H9 (cell line): ENCODE data around the gene PUS10. TPM values are rescaled to one million over a fixed set of nuclear protein-coding genes. Genes with fewer than 3 reads are reported as not detected.
"Not testable (repeated sequence)": the region's sequence is repeated elsewhere in the genome, so short reads cannot be mapped to it uniquely, and the experiment has no call there.

Experiments
- DNase-seq: peaks from one replicate; pipeline ENCODE4 v3.0.0-alpha.2; 2017
- H2AFZ ChIP-seq: one replicate; pipeline ENCODE4 v1.6.1; 2013; ENCODE audit warnings: mild to moderate bottlenecking, low read length, control low read depth, moderate library complexity
- H2AK5ac ChIP-seq: 2 replicates; pipeline ENCODE4 v1.6.1; 2013; ENCODE audit warnings: low read length, control low read depth, mixed read lengths; ENCODE audit not compliant: insufficient read length
- H2BK120ac ChIP-seq: one replicate; pipeline ENCODE4 v1.6.1; 2013; ENCODE audit warnings: low read depth, mild to moderate bottlenecking, low read length, control low read depth, inconsistent platforms; ENCODE audit not compliant: poor library complexity, severe bottlenecking
- H2BK12ac ChIP-seq: 2 replicates; pipeline ENCODE4 v1.6.1; 2013; ENCODE audit warnings: low read length, control low read depth, mixed read lengths, low read depth; ENCODE audit not compliant: insufficient read length
- H2BK15ac ChIP-seq: 2 replicates; pipeline ENCODE4 v1.6.1; 2013; ENCODE audit warnings: low read depth, low read length, control low read depth
- H2BK20ac ChIP-seq: one replicate; pipeline ENCODE4 v1.6.1; 2013; ENCODE audit warnings: low read depth, mild to moderate bottlenecking, low read length, control low read depth, inconsistent platforms; ENCODE audit not compliant: poor library complexity, severe bottlenecking
- H2BK5ac ChIP-seq: 2 replicates; pipeline ENCODE4 v1.6.1; 2013; ENCODE audit warnings: low read length, control low read depth, mixed read lengths; ENCODE audit not compliant: insufficient read length
- H3K14ac ChIP-seq: 2 replicates; pipeline ENCODE4 v1.6.1; 2013; ENCODE audit warnings: low read length, control low read depth; ENCODE audit not compliant: insufficient read depth
- H3K18ac ChIP-seq: 2 replicates; pipeline ENCODE4 v1.6.1; 2013; ENCODE audit warnings: low read depth, mild to moderate bottlenecking, mixed read lengths, low read length, control low read depth; ENCODE audit not compliant: insufficient read length
- H3K23ac ChIP-seq: 2 replicates; pipeline ENCODE4 v1.6.1; 2013; ENCODE audit warnings: low read length, control low read depth, mixed read lengths, low read depth; ENCODE audit not compliant: insufficient read length
- H3K23me2 ChIP-seq: 2 replicates; pipeline ENCODE4 v1.6.1; 2013; ENCODE audit warnings: low read depth, mild to moderate bottlenecking, mixed read lengths, low read length, control low read depth; ENCODE audit not compliant: insufficient read length, poor library complexity, severe bottlenecking
- H3K27ac ChIP-seq: 2 replicates; pipeline ENCODE4 v1.5.1; 2013; ENCODE audit warnings: low read length, control low read depth, mixed read lengths, low read depth; ENCODE audit not compliant: insufficient read length
- H3K27me3 ChIP-seq: 2 replicates; pipeline ENCODE4 v1.6.1; 2013; ENCODE audit warnings: low read length, control low read depth, inconsistent platforms; ENCODE audit not compliant: insufficient read depth
- H3K4ac ChIP-seq: 2 replicates; pipeline ENCODE4 v1.6.1; 2013; ENCODE audit warnings: low read depth, mild to moderate bottlenecking, control low read depth, inconsistent platforms, low read length, moderate library complexity
- H3K4me1 ChIP-seq: 2 replicates; pipeline ENCODE4 v1.6.1; 2013; ENCODE audit warnings: low read length, control low read depth, inconsistent platforms; ENCODE audit not compliant: insufficient read depth
- H3K4me2 ChIP-seq: 2 replicates; pipeline ENCODE4 v1.6.1; 2013; ENCODE audit warnings: low read length, control low read depth, mixed read lengths; ENCODE audit not compliant: insufficient read length, insufficient read depth
- H3K56ac ChIP-seq: 2 replicates; pipeline ENCODE4 v1.6.1; 2013; ENCODE audit warnings: low read depth, mild to moderate bottlenecking, mixed read lengths, low read length, control low read depth; ENCODE audit not compliant: insufficient read length
- H3K79me1 ChIP-seq: 2 replicates; pipeline ENCODE4 v1.6.1; 2013; ENCODE audit warnings: low read depth, mild to moderate bottlenecking, moderate library complexity, low read length, control low read depth, inconsistent platforms; ENCODE audit not compliant: insufficient read depth, poor library complexity, severe bottlenecking
- H3K79me2 ChIP-seq: 2 replicates; pipeline ENCODE4 v1.6.1; 2013; ENCODE audit warnings: low read length, control low read depth, inconsistent platforms; ENCODE audit not compliant: insufficient read depth
- H3K9ac ChIP-seq: 2 replicates; pipeline ENCODE4 v1.6.1; 2013; ENCODE audit warnings: low read length, control low read depth, mixed read lengths; ENCODE audit not compliant: insufficient read length; ENCODE audit errors: extremely low read depth
- H3K9me3 ChIP-seq: one replicate; pipeline ENCODE4 v1.6.1; 2013; ENCODE audit warnings: low read depth, low read length, inconsistent platforms; ENCODE audit not compliant: control insufficient read depth
- H3T11ph ChIP-seq: one replicate; pipeline ENCODE4 v1.6.1; 2013; ENCODE audit warnings: mild to moderate bottlenecking, low read length, control low read depth, inconsistent platforms
- H4K20me1 ChIP-seq: one replicate; pipeline ENCODE4 v1.6.1; 2013; ENCODE audit not compliant: control insufficient read depth, insufficient read length, insufficient read depth
- H4K5ac ChIP-seq: 2 replicates; pipeline ENCODE4 v1.6.1; 2013; ENCODE audit warnings: low read depth, mild to moderate bottlenecking, mixed read lengths, low read length, control low read depth; ENCODE audit not compliant: insufficient read length
- H4K8ac ChIP-seq: replicated peaks from 2 replicates; pipeline ENCODE4 v1.6.1; 2013; ENCODE audit warnings: low read length, control low read depth, mixed read lengths, low read depth; ENCODE audit not compliant: insufficient read length
- H4K91ac ChIP-seq: 2 replicates; pipeline ENCODE4 v1.6.1; 2013; ENCODE audit warnings: low read depth, mild to moderate bottlenecking, moderate library complexity, mixed read lengths, low read length, control low read depth; ENCODE audit not compliant: insufficient read length
- H3K27ac Mint-ChIP-seq, 3 experiments: 2 replicates in 2 of 3; 3 replicates in 1 of 3; pipeline ENCODE4 v1.8.0; 2020 to 2021; ENCODE audit warnings: mixed read lengths in 3 of 3, mild to moderate bottlenecking in 1 of 3, moderate library complexity in 1 of 3
- H3K27me3 Mint-ChIP-seq: 2 replicates; pipeline ENCODE4 v1.8.0; 2021; ENCODE audit warnings: low read depth, mild to moderate bottlenecking, moderate library complexity, mixed read lengths
- H3K36me3 Mint-ChIP-seq, 3 experiments: 2 replicates in 2 of 3; 3 replicates in 1 of 3; pipeline ENCODE4 v1.8.0; 2020 to 2021; ENCODE audit warnings: low read depth in 3 of 3, mixed read lengths in 3 of 3; ENCODE audit not compliant: insufficient read depth in 1 of 3
- H3K4me1 Mint-ChIP-seq, 2 experiments: 2 replicates each; pipeline ENCODE4 v1.8.0; 2020; ENCODE audit warnings: mixed read lengths in 2 of 2
- H3K4me3 Mint-ChIP-seq, 2 experiments: 2 replicates in 1 of 2; 3 replicates in 1 of 2; pipeline ENCODE4 v1.8.0; 2020 to 2021; ENCODE audit warnings: mild to moderate bottlenecking in 2 of 2, mixed read lengths in 2 of 2, moderate library complexity in 1 of 2
- H3K9me3 Mint-ChIP-seq, 2 experiments: 2 replicates in 1 of 2; 3 replicates in 1 of 2; pipeline ENCODE4 v1.8.0; 2020; ENCODE audit warnings: mild to moderate bottlenecking in 2 of 2, mixed read lengths in 2 of 2, moderate library complexity in 1 of 2
- WGBS: extraction: QIAGEN DNeasy Blood & Tissue Kit; methylation state at CpG from one replicate; pipeline ENCODE4 v1.1.7; 2013; ENCODE audit warnings: missing lambda C conversion rate, low lambda C conversion rate, mixed read lengths; ENCODE audit not compliant: insufficient read length; ENCODE audit errors: extremely low coverage; 5-methylcytosine and 5-hydroxymethylcytosine counted together
- total RNA-seq: library from RNA; stranded (reverse); gene quantifications from 2 replicates; pipeline ENCODE4 v1.2.1, GENCODE V29; 2021
- TF ChIP-seq, protein P1 (sequence below): fragments of 200-600 bp; sonication (generic); conservative IDR thresholded peaks from 3 replicates; pipeline ENCODE4 v1.8.0; 2021; ENCODE audit warnings: antibody characterized with exemption, mild to moderate bottlenecking

Gene PUS10
- total RNA-seq, 1 experiment from 2014 or later = 2.3 TPM

DNA sequence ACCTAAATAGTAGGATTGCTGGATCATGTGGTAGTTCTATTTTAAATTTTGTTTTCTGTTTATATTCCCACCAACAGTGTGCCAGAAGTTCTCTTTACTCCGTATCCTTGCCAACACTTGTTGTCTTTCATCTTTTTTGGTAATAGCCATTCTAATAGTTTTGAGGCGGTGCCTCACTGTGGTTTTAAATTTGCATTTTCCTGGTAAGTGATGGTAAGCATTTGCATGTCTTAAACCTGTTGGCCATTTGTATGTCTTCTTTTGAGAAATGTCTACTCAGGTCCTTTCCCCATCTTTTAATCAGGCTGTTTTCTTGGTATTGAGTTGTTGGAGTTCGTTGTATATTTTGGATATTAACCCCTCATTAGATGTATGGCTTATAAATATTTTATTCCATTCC is 85.1 kb downstream of the PUS10 start:
- Histone ChIP-seq H3K27me3 (no peaks in the 10 kb centered on the region), H3K79me2 (no peaks in the 10 kb centered on the region), H3K9me3 (no peaks in the 10 kb centered on the region), H2AK5ac (no peak overlapping the region), H2BK12ac (no peak overlapping the region), H2BK5ac (no peak overlapping the region), H2BK15ac (no peak overlapping the region), H3K18ac (no peak overlapping the region), H4K91ac (no peak overlapping the region), H3K23ac (no peak overlapping the region), H2AFZ (no peak overlapping the region), H4K8ac (no peak overlapping the region), H3K4me2 (no peak overlapping the region), H4K20me1 (no peaks in the 10 kb centered on the region), H3K14ac (no peak overlapping the region), H3K23me2 (no peaks in the 10 kb centered on the region), H3K79me1 (no peaks in the 10 kb centered on the region), H2BK120ac (no peak overlapping the region), H3T11ph (no peak overlapping the region), H4K5ac (no peak overlapping the region), H3K4me1 (no peaks in the 10 kb centered on the region), H2BK20ac (no peak overlapping the region), H3K27ac (no peak overlapping the region), H3K9ac (no peak overlapping the region), H3K56ac (no peak overlapping the region), H3K4ac (no peak overlapping the region)
- Mint-ChIP-seq H3K4me3 (no peak overlapping the region), H3K4me1 (no peaks in the 10 kb centered on the region), H3K9me3 (no peaks in the 10 kb centered on the region), H3K27ac (no peak overlapping the region), H3K36me3 (peaks cover 0 to 1% (median under 1%) of the 10 kb centered on the region in 3 experiments; a peak in 2 of 7 replicates), H3K27me3 (no peaks in the 10 kb centered on the region)
- no peak for DNase-seq
- WGBS = no CpG with 5 or more reads among the region's 3 CpGs
- TF ChIP-seq, protein P1, sequence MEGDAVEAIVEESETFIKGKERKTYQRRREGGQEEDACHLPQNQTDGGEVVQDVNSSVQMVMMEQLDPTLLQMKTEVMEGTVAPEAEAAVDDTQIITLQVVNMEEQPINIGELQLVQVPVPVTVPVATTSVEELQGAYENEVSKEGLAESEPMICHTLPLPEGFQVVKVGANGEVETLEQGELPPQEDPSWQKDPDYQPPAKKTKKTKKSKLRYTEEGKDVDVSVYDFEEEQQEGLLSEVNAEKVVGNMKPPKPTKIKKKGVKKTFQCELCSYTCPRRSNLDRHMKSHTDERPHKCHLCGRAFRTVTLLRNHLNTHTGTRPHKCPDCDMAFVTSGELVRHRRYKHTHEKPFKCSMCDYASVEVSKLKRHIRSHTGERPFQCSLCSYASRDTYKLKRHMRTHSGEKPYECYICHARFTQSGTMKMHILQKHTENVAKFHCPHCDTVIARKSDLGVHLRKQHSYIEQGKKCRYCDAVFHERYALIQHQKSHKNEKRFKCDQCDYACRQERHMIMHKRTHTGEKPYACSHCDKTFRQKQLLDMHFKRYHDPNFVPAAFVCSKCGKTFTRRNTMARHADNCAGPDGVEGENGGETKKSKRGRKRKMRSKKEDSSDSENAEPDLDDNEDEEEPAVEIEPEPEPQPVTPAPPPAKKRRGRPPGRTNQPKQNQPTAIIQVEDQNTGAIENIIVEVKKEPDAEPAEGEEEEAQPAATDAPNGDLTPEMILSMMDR = no peak

DNA sequence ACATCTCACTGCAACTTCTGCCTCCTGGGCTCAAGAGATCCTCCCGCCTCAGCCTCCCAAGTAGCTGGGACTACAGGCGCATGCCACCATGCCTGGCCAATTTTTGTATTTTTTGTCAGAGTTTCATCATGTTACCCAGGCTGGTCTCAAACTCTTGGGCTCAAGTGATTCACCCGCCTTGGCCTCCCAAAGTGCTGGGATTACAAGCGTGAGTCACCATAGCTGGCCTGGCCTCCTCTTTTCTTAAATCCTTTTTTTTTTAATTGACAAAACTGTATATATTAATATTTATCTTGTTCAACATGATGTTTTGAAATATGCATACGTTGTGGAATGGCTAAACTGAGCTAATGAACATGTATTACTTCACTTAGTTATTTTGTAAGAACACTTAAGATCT is 86.0 kb downstream of the PUS10 start:
- not testable (repeated sequence) for H3K4me2 ChIP-seq, H3K79me2 ChIP-seq, H4K91ac ChIP-seq, H3K23me2 ChIP-seq, H3K27me3 Mint-ChIP-seq, H3K14ac ChIP-seq, H3K4me3 Mint-ChIP-seq, DNase-seq, H3K23ac ChIP-seq, H3K27me3 ChIP-seq, H4K20me1 ChIP-seq, H4K8ac ChIP-seq, H2AK5ac ChIP-seq, H3K9me3 Mint-ChIP-seq, H3K9me3 ChIP-seq, H3K4me1 Mint-ChIP-seq, H3K27ac ChIP-seq, H3K79me1 ChIP-seq, H2AFZ ChIP-seq, H2BK20ac ChIP-seq, H2BK5ac ChIP-seq, H2BK12ac ChIP-seq, H2BK15ac ChIP-seq, H3K9ac ChIP-seq, H4K5ac ChIP-seq, H2BK120ac ChIP-seq, H3K4ac ChIP-seq, H3K4me1 ChIP-seq, H3T11ph ChIP-seq, H3K56ac ChIP-seq, H3K36me3 Mint-ChIP-seq, H3K27ac Mint-ChIP-seq, H3K18ac ChIP-seq
- WGBS = no CpG with 5 or more reads among the region's 5 CpGs
